ENCODE data around the gene STX8. TPM values are rescaled to one million over a fixed set of nuclear protein-coding genes. Genes with fewer than 3 reads are reported as not detected.
A peak's percentile ranks its signal among the peaks of the same experiment; 100 is the strongest.

The STX8 gene
- total RNA-seq, 1 donor from 2014 or later, result 54.8 TPM

DNA sequence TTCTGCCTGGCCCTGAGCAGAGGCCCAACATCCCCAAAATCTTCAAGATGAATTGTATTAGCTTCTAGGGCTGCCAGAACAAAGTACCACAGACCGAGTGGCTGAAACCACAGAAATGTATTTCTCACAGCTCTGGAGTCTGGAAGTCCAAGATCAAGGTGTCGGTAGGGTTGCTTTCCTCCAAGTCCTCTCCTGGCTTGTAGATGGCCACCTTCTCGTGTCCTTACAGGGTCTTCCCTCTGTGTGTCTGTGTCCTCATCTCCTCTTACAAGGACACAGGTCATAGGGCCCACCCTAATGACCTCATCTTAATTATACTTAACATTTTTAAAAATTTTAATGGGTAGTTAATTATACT, 338.6 kb downstream of the STX8 start:
- peaks cover 8% of the 10 kb centered on the region for H3K36me3 Mint-ChIP-seq (ENCODE audit: low read depth, unreplicated experiment)
- Histone ChIP-seq H3K27ac (ENCODE audit: low read depth, low read length) (no peak overlapping the region), H3K4me1 (ENCODE audit: insufficient read depth, low read length) (peaks cover 15% of the 10 kb centered on the region), H3K9me3 (ENCODE audit: insufficient read depth, low read depth, low read length) (no peaks in the 10 kb centered on the region), H3K4me3 (ENCODE audit: insufficient read depth, low read depth, low read length) (no peak overlapping the region), H4K20me1 (ENCODE audit: insufficient read depth, low read length) (no peaks in the 10 kb centered on the region), H3K4me2 (ENCODE audit: low read length) (no peak overlapping the region), H3K9ac (ENCODE audit: low read length) (no peak overlapping the region), H3K36me3 (ENCODE audit: insufficient read depth, low read length) (no peaks in the 10 kb centered on the region), H2AFZ (ENCODE audit: low read depth, low read length) (no peak overlapping the region), H3K79me2 (ENCODE audit: insufficient read depth, low read length) (no peaks in the 10 kb centered on the region), H3K27me3 (ENCODE audit: insufficient read depth, low read length) (no peaks in the 10 kb centered on the region)
- no peaks in the 10 kb centered on the region for H3K4me1 Mint-ChIP-seq (ENCODE audit: low read depth, unreplicated experiment)
- peak; percentile 43 for DNase-seq (ENCODE audit: low read depth)
- no peak for FAIRE-seq
- peaks cover 7% of the 10 kb centered on the region for H3K27me3 Mint-ChIP-seq (ENCODE audit: low read depth, unreplicated experiment)
- H3K4me3 Mint-ChIP-seq (ENCODE audit: unreplicated experiment), result no peak overlapping the region
- TF ChIP-seq EZH2 (IDR thresholded peaks at IDR 0.05; ENCODE audit: insufficient read depth, low read length), result no peak
- TF ChIP-seq, protein P1, sequence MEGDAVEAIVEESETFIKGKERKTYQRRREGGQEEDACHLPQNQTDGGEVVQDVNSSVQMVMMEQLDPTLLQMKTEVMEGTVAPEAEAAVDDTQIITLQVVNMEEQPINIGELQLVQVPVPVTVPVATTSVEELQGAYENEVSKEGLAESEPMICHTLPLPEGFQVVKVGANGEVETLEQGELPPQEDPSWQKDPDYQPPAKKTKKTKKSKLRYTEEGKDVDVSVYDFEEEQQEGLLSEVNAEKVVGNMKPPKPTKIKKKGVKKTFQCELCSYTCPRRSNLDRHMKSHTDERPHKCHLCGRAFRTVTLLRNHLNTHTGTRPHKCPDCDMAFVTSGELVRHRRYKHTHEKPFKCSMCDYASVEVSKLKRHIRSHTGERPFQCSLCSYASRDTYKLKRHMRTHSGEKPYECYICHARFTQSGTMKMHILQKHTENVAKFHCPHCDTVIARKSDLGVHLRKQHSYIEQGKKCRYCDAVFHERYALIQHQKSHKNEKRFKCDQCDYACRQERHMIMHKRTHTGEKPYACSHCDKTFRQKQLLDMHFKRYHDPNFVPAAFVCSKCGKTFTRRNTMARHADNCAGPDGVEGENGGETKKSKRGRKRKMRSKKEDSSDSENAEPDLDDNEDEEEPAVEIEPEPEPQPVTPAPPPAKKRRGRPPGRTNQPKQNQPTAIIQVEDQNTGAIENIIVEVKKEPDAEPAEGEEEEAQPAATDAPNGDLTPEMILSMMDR (IDR thresholded peaks at IDR 0.05; ENCODE audit: insufficient read depth, low read depth, low read length), result no peak
- H3K27ac Mint-ChIP-seq (ENCODE audit: unreplicated experiment), result no peak overlapping the region
- peaks cover 10% of the 10 kb centered on the region for H3K9me3 Mint-ChIP-seq (ENCODE audit: unreplicated experiment)

DNA sequence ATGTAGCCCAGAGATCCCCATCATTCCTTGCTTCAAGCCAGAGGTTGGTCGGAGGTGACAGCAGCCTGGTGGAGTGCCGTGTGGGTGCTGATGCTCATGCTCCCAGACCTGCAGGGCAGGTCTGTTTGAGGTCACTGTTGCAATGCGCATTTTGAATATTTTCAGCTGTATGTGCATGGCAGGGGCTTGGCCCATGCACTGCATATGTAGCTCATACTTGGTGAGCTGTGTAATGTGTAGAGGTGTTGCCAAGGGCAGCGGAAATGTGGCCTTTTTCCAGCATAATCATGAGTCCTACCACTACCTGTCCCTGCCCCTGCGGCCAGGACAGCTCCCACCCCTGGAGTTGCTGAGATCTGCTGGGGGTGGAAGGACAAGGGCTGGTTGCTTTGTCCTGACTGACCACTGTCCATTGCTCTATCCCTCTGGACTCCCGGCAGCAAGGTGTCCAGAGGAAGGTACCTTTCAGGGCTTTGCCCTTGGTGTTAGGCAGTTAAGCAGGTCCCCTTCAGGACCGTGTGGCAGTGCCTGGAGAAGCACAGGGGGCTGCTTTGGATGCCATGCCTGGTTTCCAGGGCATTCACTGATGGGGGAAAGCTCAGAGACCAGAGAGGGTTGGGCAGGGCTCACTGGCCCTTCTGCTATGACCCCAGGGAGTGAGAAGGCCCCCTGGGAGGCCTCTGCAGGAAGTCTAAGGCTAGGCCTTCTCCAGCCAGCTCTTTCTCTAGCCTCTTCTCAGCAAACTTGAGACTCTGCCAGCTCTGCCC, 339.2 kb downstream of the STX8 start:
- no peak for FAIRE-seq
- no peak overlapping the region for H3K9ac ChIP-seq (ENCODE audit: low read length)
- no peaks in the 10 kb centered on the region for H3K36me3 ChIP-seq (ENCODE audit: insufficient read depth, low read length)
- Mint-ChIP-seq H3K27ac (ENCODE audit: unreplicated experiment) (no peak overlapping the region), H3K9me3 (ENCODE audit: unreplicated experiment) (peaks cover 10% of the 10 kb centered on the region), H3K27me3 (ENCODE audit: low read depth, unreplicated experiment) (peaks cover 7% of the 10 kb centered on the region), H3K36me3 (ENCODE audit: low read depth, unreplicated experiment) (peaks cover 8% of the 10 kb centered on the region), H3K4me1 (ENCODE audit: low read depth, unreplicated experiment) (no peaks in the 10 kb centered on the region), H3K4me3 (ENCODE audit: unreplicated experiment) (no peak overlapping the region)
- TF ChIP-seq, protein P1 (IDR thresholded peaks at IDR 0.05; ENCODE audit: insufficient read depth, low read depth, low read length), result no peak
- no peak for TF ChIP-seq EZH2 (IDR thresholded peaks at IDR 0.05; ENCODE audit: insufficient read depth, low read length)
- no peaks in the 10 kb centered on the region for H3K79me2 ChIP-seq (ENCODE audit: insufficient read depth, low read length)
- no peak overlapping the region for H3K27ac ChIP-seq (ENCODE audit: low read depth, low read length)
- DNase-seq (ENCODE audit: low read depth), result no peak
- H2AFZ ChIP-seq (ENCODE audit: low read depth, low read length), result no peak overlapping the region
- H3K4me2 ChIP-seq (ENCODE audit: low read length), result no peak overlapping the region
- no peak overlapping the region for H3K4me3 ChIP-seq (ENCODE audit: insufficient read depth, low read depth, low read length)
- no peaks in the 10 kb centered on the region for H4K20me1 ChIP-seq (ENCODE audit: insufficient read depth, low read length)
- H3K9me3 ChIP-seq (ENCODE audit: insufficient read depth, low read depth, low read length), result no peaks in the 10 kb centered on the region
- H3K27me3 ChIP-seq (ENCODE audit: insufficient read depth, low read length), result no peaks in the 10 kb centered on the region
- peaks cover 15% of the 10 kb centered on the region for H3K4me1 ChIP-seq (ENCODE audit: insufficient read depth, low read length)

DNA sequence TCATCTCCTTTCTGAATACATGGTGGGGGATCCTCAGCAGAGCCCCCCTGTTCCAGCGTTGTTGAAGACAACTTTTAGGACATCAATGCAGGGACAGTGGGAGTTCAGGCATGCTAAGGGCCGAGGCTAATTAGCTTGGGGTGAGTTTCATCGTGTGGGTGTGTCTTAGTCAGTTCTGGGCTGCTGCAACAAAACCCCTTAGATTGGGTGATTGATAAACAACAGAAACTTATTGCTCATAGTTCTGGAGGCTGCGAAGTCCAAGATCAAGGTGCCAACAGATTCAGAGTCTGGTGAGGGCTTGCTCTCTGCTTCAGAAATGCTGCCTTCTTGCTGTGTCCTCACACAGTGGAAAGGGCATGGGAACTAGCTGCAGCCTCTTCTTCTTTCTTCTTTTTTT, 340.3 kb downstream of the STX8 start:
- H3K79me2 ChIP-seq (ENCODE audit: insufficient read depth, low read length), result no peaks in the 10 kb centered on the region
- FAIRE-seq (no peak), DNase-seq (ENCODE audit: low read depth) (no peak)
- no peaks in the 10 kb centered on the region for H4K20me1 ChIP-seq (ENCODE audit: insufficient read depth, low read length)
- H3K4me1 ChIP-seq (ENCODE audit: insufficient read depth, low read length), result peaks cover 9% of the 10 kb centered on the region
- H3K36me3 ChIP-seq (ENCODE audit: insufficient read depth, low read length), result no peaks in the 10 kb centered on the region
- H3K4me3 Mint-ChIP-seq (ENCODE audit: unreplicated experiment), result no peak overlapping the region
- H3K4me2 ChIP-seq (ENCODE audit: low read length), result no peak overlapping the region
- no peak for TF ChIP-seq EZH2 (IDR thresholded peaks at IDR 0.05; ENCODE audit: insufficient read depth, low read length)
- TF ChIP-seq, protein P1 (IDR thresholded peaks at IDR 0.05; ENCODE audit: insufficient read depth, low read depth, low read length), result no peak
- H3K27me3 Mint-ChIP-seq (ENCODE audit: low read depth, unreplicated experiment), result peaks cover 7% of the 10 kb centered on the region
- H3K27me3 ChIP-seq (ENCODE audit: insufficient read depth, low read length), result no peaks in the 10 kb centered on the region
- H2AFZ ChIP-seq (ENCODE audit: low read depth, low read length), result no peak overlapping the region
- H3K4me1 Mint-ChIP-seq (ENCODE audit: low read depth, unreplicated experiment), result no peaks in the 10 kb centered on the region
- peaks cover 10% of the 10 kb centered on the region for H3K9me3 Mint-ChIP-seq (ENCODE audit: unreplicated experiment)
- no peak overlapping the region for H3K4me3 ChIP-seq (ENCODE audit: insufficient read depth, low read depth, low read length)
- H3K27ac Mint-ChIP-seq (ENCODE audit: unreplicated experiment), result no peak overlapping the region
- H3K9ac ChIP-seq (ENCODE audit: low read length), result no peak overlapping the region
- no peaks in the 10 kb centered on the region for H3K9me3 ChIP-seq (ENCODE audit: insufficient read depth, low read depth, low read length)
- H3K36me3 Mint-ChIP-seq (ENCODE audit: low read depth, unreplicated experiment), result peaks cover 8% of the 10 kb centered on the region
- H3K27ac ChIP-seq (ENCODE audit: low read depth, low read length), result no peak overlapping the region

All from astrocyte (in vitro differentiated cells and primary cell).